Upper lobe of left lung (tissue), 6 donors: ENCODE results near the gene CRX. TPM values are rescaled to one million over a fixed set of nuclear protein-coding genes. Genes with fewer than 3 reads are reported as not detected.
"Not testable (repeated sequence)": the region's sequence is repeated elsewhere in the genome, so short reads cannot be mapped to it uniquely, and the experiment has no call there.

ENCODE experiments used
- ATAC-seq, 2 donors: fragments of 200-7000 bp; cut with Tn5 transposase; one replicate each; pipeline ENCODE4 v1.9.1; 2022; ENCODE audit warnings: mild to moderate bottlenecking in 2 of 2, moderate library complexity in 2 of 2; ENCODE audit not compliant: low FRiP score in 2 of 2
- DNase-seq, 2 donors: peaks; one replicate each; pipeline ENCODE4 v3.0.0-alpha.2; 2019 to 2020
- H3K27ac ChIP-seq, 4 donors: fragments of 200-600 bp; sonication (generic); one replicate each; pipeline ENCODE4 v1.5.1; 2016 to 2019
- H3K27me3 ChIP-seq, 4 donors: fragments of 200-600 bp; sonication (generic); one replicate each; pipeline ENCODE4 v1.5.1; 2017 to 2019
- H3K36me3 ChIP-seq, 4 donors: fragments of 200-600 bp; sonication (generic); one replicate each; pipeline ENCODE4 v1.5.1; 2016 to 2019
- H3K4me1 ChIP-seq, 4 donors: fragments of 200-600 bp; sonication (generic); one replicate each; pipeline ENCODE4 v1.5.1; 2018 to 2019
- H3K4me3 ChIP-seq, 4 donors: fragments of 200-600 bp; sonication (generic); one replicate each; pipeline ENCODE4 v1.5.1; 2017 to 2019; ENCODE audit warnings: mild to moderate bottlenecking in 2 of 4, moderate library complexity in 1 of 4
- H3K9me3 ChIP-seq, 4 donors: fragments of 200-600 bp; sonication (generic); one replicate each; pipeline ENCODE4 v1.5.1; 2018 to 2019
- EP300 ChIP-seq, 4 donors: sonication (generic); formaldehyde crosslinking; IDR thresholded peaks; one replicate each; pipeline ENCODE4 v1.5.1; 2017; ENCODE audit warnings: antibody characterized with exemption in 4 of 4, control low read depth in 2 of 4
- POLR2A ChIP-seq, 4 donors: fragments of 450-650 bp; IDR thresholded peaks; one replicate each; pipeline ENCODE4 v1.5.1; 2016 to 2017; ENCODE audit warnings: antibody characterized with exemption in 4 of 4, mild to moderate bottlenecking in 2 of 4
- POLR2AphosphoS5 ChIP-seq, 2 donors: sonication (generic); formaldehyde crosslinking; IDR thresholded peaks; one replicate each; pipeline ENCODE4 v1.5.1; 2017; ENCODE audit warnings: antibody characterized with exemption in 2 of 2
- WGBS, 2 donors: methylation state at CpG; one replicate each; pipeline ENCODE4 v1.1.5; 2017 to 2018; 5-methylcytosine and 5-hydroxymethylcytosine counted together
- total RNA-seq, 6 donors: library from RNA; depleted of rRNA in 4 of 6; stranded (reverse); fragments of >200 nt in 4 of 6; gene quantifications; one replicate each; pipeline versions ENCODE4 v1.1.0 to v1.2.1, GENCODE V29; 2016 to 2021
- TF ChIP-seq, protein P1 (sequence below), 6 experiments: fragments of 450-650 bp in 4 of 6; fragments of 200-600 bp in 2 of 6; sonication (generic) in 2 of 6; IDR thresholded peaks; one replicate each; pipeline ENCODE4 v1.5.1; 2016 to 2019; ENCODE audit warnings: antibody characterized with exemption in 6 of 6
- donor health status: DM: no; HTN: no; CAD: no; lungs with moderate emphysema.
- donor health status: DM: no; HTN: yes; CAD: no; lungs with severe emphysema.

Gene CRX
- total RNA-seq, 6 donors from 2014 or later, result not detected

DNA sequence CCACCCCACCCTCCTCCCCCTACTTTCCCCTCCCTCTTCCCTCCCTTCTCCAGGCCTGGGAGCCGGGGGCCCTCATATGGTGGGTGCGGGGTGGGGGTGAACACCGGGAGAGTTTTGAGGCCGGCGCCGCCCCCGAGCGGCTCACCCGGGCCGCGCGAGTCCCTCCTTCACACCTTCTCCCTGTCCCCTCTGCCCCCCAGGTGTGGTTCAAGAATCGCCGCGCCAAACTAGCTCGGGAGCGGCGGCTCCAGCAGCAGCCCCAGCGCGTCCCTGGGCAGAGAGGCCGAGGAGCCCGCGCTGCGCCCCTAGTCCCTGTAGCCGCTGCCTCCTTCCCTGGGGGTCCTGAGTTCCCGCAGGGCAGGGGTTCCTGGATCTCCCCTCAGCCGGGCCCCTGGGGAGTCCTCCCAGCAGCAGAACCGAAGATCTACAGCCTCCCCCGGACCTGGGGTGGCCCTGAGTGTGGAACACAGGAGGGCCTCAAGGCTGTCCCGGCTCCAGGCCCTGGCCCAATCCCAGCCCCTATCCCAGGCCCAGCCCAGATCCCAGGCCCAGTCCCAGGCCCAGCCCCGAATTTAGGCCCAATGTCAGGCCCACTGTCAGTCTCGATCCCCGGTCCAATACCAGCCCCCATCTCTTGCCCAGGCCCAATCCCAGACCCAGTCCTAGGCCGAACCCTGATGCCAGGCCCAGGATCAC is 39.0 kb downstream of the CRX start:
- peak in 1 of 2 donors; percentile 69 for DNase-seq
- no peak for ATAC-seq
- Histone ChIP-seq H3K27ac (no peak overlapping the region), H3K4me3 (no peak overlapping the region), H3K9me3 (peaks cover 0 to 4% (median 0%) of the 10 kb centered on the region in 4 donors), H3K36me3 (no peaks in the 10 kb centered on the region), H3K27me3 (no peaks in the 10 kb centered on the region), H3K4me1 (no peaks in the 10 kb centered on the region)
- TF ChIP-seq POLR2AphosphoS5 (IDR thresholded peaks at IDR 0.05) (no peak), EP300 (IDR thresholded peaks at IDR 0.05) (no peak), POLR2A (IDR thresholded peaks at IDR 0.05) (no peak)
- TF ChIP-seq, protein P1, sequence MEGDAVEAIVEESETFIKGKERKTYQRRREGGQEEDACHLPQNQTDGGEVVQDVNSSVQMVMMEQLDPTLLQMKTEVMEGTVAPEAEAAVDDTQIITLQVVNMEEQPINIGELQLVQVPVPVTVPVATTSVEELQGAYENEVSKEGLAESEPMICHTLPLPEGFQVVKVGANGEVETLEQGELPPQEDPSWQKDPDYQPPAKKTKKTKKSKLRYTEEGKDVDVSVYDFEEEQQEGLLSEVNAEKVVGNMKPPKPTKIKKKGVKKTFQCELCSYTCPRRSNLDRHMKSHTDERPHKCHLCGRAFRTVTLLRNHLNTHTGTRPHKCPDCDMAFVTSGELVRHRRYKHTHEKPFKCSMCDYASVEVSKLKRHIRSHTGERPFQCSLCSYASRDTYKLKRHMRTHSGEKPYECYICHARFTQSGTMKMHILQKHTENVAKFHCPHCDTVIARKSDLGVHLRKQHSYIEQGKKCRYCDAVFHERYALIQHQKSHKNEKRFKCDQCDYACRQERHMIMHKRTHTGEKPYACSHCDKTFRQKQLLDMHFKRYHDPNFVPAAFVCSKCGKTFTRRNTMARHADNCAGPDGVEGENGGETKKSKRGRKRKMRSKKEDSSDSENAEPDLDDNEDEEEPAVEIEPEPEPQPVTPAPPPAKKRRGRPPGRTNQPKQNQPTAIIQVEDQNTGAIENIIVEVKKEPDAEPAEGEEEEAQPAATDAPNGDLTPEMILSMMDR (IDR thresholded peaks at IDR 0.05), result no peak
- 60 to 72% methylated on average over 11 to 19 of the region's 34 CpGs for WGBS, 2 donors

DNA sequence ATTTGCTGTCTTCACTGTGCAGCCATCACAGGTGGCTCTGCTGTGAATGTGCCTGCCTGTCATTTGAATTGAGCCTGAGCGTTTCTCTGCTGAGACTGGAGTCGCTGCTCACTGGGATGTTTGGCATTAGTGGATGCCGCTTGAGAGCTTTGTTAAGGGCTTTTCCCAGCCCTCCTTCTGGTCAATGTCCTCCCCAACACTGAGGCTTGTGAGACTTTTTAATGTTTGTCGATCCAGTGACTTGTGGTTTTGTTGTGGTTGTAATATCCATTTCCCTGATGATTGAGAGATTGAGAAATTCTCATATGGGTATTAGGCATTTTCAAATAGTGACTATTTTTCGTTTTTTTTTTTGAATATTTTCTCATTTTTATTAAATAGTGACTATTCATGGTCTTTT is 39.9 kb downstream of the CRX start:
- ATAC-seq (no peak), DNase-seq (no peak)
- TF ChIP-seq POLR2AphosphoS5 (IDR thresholded peaks at IDR 0.05) (no peak), POLR2A (IDR thresholded peaks at IDR 0.05) (no peak), EP300 (IDR thresholded peaks at IDR 0.05) (no peak)
- TF ChIP-seq, protein P1 (IDR thresholded peaks at IDR 0.05), result no peak
- Histone ChIP-seq H3K4me3 (no peak overlapping the region), H3K9me3 (peaks cover 0 to 4% (median 0%) of the 10 kb centered on the region in 4 donors), H3K36me3 (no peaks in the 10 kb centered on the region), H3K27me3 (no peaks in the 10 kb centered on the region), H3K27ac (no peak overlapping the region), H3K4me1 (no peaks in the 10 kb centered on the region)
- 91 to 93% methylated on average over 5 of the region's 5 CpGs for WGBS, 2 donors

DNA sequence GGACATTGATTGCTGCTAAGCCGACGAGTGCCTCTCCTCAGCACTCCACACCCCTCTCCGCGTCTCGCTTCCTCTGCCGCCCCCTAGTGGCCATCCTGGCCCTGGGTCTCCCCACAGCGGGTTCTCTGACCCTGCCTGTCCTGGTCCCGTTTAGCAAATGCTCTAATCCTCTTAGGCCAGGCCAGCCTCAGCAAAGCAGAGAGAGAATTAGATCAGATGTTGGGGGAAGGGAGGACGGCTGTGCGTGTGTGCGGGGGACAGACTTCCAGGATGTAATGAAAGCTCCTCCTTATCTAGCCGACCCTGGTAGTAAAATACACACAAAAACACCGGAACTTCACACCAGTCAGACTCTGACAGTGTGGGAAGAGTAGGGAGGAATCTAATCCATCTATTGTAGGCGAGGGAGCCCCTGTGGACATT is 41.8 kb downstream of the CRX start:
- H3K4me3 ChIP-seq, result no peak overlapping the region
- H3K27me3 ChIP-seq, result no peaks in the 10 kb centered on the region
- TF ChIP-seq POLR2AphosphoS5 (IDR thresholded peaks at IDR 0.05), result no peak
- TF ChIP-seq, protein P1 (IDR thresholded peaks at IDR 0.05), result peak; percentile 72 to 94 (median 76)
- no peak overlapping the region for H3K27ac ChIP-seq
- ATAC-seq (peak; percentile 83 to 92), DNase-seq (peak; percentile 70 to 89)
- 17 to 19% methylated on average over 14 of the region's 14 CpGs for WGBS, 2 donors
- peaks cover 0 to 4% (median 0%) of the 10 kb centered on the region in 4 donors for H3K9me3 ChIP-seq
- H3K36me3 ChIP-seq, result no peaks in the 10 kb centered on the region
- H3K4me1 ChIP-seq, result no peaks in the 10 kb centered on the region

DNA sequence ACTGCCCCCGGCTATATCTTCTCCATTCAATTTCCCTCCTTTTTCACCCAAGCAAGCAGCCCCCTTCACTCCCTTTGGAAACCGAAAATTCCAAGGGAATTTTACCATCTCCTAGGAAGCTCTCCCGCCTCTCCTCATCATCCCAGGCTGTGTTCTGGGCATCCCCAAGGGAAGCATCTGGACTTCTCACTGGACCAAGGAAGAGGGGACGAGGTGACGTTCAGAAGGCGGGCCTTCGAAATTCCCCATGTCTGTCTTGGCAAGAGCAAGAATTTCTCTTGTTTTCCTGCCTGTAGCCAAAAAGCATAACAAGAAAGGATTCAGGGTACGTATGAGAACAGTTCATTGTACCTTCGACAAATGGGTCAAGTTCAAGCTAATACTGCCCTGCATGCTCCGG is 43.4 kb downstream of the CRX start:
- no peaks in the 10 kb centered on the region for H3K4me1 ChIP-seq
- H3K27me3 ChIP-seq, result no peaks in the 10 kb centered on the region
- no peaks in the 10 kb centered on the region for H3K36me3 ChIP-seq
- 52 to 74% methylated on average over 10 of the region's 10 CpGs for WGBS, 2 donors
- TF ChIP-seq POLR2A (IDR thresholded peaks at IDR 0.05), result no peak
- no peak for ATAC-seq
- peaks cover 0 to 4% (median 0%) of the 10 kb centered on the region in 4 donors for H3K9me3 ChIP-seq
- no peak overlapping the region for H3K27ac ChIP-seq
- no peak for DNase-seq
- H3K4me3 ChIP-seq, result no peak overlapping the region

DNA sequence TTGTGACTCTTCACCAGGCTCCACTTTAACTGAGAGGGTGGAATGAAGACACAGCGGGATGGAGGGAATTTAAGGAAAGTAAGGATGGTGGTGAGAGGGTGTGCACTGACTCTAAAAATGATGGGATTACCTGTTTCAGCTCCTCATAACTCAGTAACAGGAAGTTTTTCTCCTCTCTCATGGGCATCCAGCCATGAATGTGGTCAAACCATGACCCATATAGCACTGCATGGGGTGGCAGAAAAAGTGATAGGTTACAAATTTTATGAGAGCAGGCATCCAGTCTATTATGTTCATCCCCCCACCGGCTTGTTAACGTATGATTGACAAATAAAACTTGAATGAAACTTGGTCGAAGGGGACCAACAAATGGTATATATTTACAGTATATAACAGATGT is 57.2 kb downstream of the CRX start:
- ATAC-seq (no peak), DNase-seq (no peak)
- H3K27ac ChIP-seq, result no peak overlapping the region
- H3K36me3 ChIP-seq, result no peaks in the 10 kb centered on the region
- H3K27me3 ChIP-seq, result no peaks in the 10 kb centered on the region
- WGBS, 2 donors, result 70 to 86% methylated on average over 4 of the region's 4 CpGs
- H3K4me1 ChIP-seq, result no peaks in the 10 kb centered on the region
- no peak for TF ChIP-seq POLR2AphosphoS5 (IDR thresholded peaks at IDR 0.05)
- TF ChIP-seq EP300 (IDR thresholded peaks at IDR 0.05), result no peak
- TF ChIP-seq POLR2A (IDR thresholded peaks at IDR 0.05), result no peak
- TF ChIP-seq, protein P1 (IDR thresholded peaks at IDR 0.05), result no peak
- H3K9me3 ChIP-seq, result no peaks in the 10 kb centered on the region
- H3K4me3 ChIP-seq, result no peak overlapping the region

DNA sequence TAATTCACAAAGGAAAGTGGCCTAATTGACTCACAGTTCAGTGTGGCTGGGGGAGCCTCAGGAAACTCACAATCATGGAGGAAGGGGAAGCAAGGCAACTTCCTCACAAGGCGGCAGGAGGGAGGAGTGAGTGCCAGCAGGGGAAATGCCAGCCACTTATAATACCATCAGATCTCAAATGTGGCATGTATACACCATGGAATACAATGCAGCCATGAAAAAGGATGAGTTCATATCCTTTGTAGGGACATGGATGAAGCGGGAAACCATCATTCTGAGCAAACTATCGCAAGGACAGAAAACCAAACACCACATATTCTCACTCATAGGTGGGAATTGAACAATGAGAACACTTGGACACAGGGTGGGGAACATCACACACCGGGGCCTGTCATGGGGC is 57.6 kb downstream of the CRX start:
- WGBS, 2 donors, result 54 to 67% methylated on average over 3 to 4 of the region's 4 CpGs

More for the DNA sequence above, 57.6 kb downstream of the CRX start:
- H3K4me1 ChIP-seq, H3K4me3 ChIP-seq, DNase-seq, H3K27me3 ChIP-seq, H3K9me3 ChIP-seq, H3K36me3 ChIP-seq, H3K27ac ChIP-seq, ATAC-seq: not testable (repeated sequence)
